A673 (cell line): ENCODE measurements around the gene RNF157.

Source experiments
- CTCF ChIP-seq: fragments of 300-800, 200-600 bp; sonication (generic); conservative IDR thresholded peaks from 2 replicates; pipeline ENCODE4 v1.5.1; 2017; ENCODE audit warnings: low read depth, mild to moderate bottlenecking, antibody characterized with exemption, low read length, moderate library complexity, mixed read lengths
- EZH2 ChIP-seq: fragments of 200-600 bp; sonication (generic); IDR thresholded peaks from 2 replicates; pipeline ENCODE4 v1.6.1; 2017; ENCODE audit warnings: borderline replicate concordance, low read depth, mild to moderate bottlenecking, mixed read lengths, antibody characterized with exemption, low read length; ENCODE audit not compliant: poor library complexity, severe bottlenecking

- TF ChIP-seq CTCF (no peak), EZH2 (no peak)
Measured at GRCh38 chr17:76141212-76142038, 98.9 kb downstream of the RNF157 start, which contains the start of gene FOXJ1.
